T-helper 17 cell (primary cell): ENCODE measurements around the gene ATP4A. TPM values are rescaled to one million over a fixed set of nuclear protein-coding genes. Genes with fewer than 3 reads are reported as not detected.

Experiments
- ATAC-seq: fragments of 150-1000 bp; cut with Tn5 transposase; 2 replicates; pipeline ENCODE4 v1.10.0; 2021; ENCODE audit warnings: mild to moderate bottlenecking, moderate library complexity
- DNase-seq, 3 donors: peaks; one replicate each; pipeline versions ENCODE4 v3.0.0 to v3.0.0-alpha.2; 2020 to 2021
- H3K9me3 ChIP-seq: one replicate; pipeline ENCODE4 v1.7.0; 2013; ENCODE audit warnings: low read length, mild to moderate bottlenecking; ENCODE audit not compliant: control insufficient read depth, poor library complexity, severe bottlenecking
- H3K27ac Mint-ChIP-seq: one replicate; pipeline ENCODE4 v1.8.0; 2022; ENCODE audit warnings: mild to moderate bottlenecking, moderate library complexity, mixed read lengths
- H3K27me3 Mint-ChIP-seq: one replicate; pipeline ENCODE4 v1.8.0; 2022; ENCODE audit warnings: mixed read lengths
- H3K36me3 Mint-ChIP-seq: one replicate; pipeline ENCODE4 v1.8.0; 2022; ENCODE audit warnings: low read depth, mixed read lengths
- H3K4me1 Mint-ChIP-seq: one replicate; pipeline ENCODE4 v1.8.0; 2022; ENCODE audit warnings: mild to moderate bottlenecking, mixed read lengths
- H3K4me3 Mint-ChIP-seq: one replicate; pipeline ENCODE4 v1.8.0; 2022; ENCODE audit warnings: mild to moderate bottlenecking, moderate library complexity, mixed read lengths
- total RNA-seq, 4 donors: library from RNA in 2 of 4; stranded (reverse) in 2 of 4; gene quantifications; one replicate each; pipeline ENCODE4 v1.2.3 and lab custom pipeline; 2022 to 2026

ATP4A gene
- total RNA-seq, 2 donors from 2014 or later = not detected

GRCh38 chr19:35521124-35521743 is 42.2 kb downstream of the ATP4A start:
- no peak overlapping the region for H3K27ac Mint-ChIP-seq
- ATAC-seq (no peak), DNase-seq (no peak)
- H3K4me3 Mint-ChIP-seq = no peak overlapping the region
- H3K9me3 ChIP-seq = no peaks in the 10 kb centered on the region
- peaks cover 5% of the 10 kb centered on the region for H3K36me3 Mint-ChIP-seq
- H3K27me3 Mint-ChIP-seq = peaks cover 44% of the 10 kb centered on the region
- peaks cover 6% of the 10 kb centered on the region for H3K4me1 Mint-ChIP-seq

GRCh38 chr19:35519291-35519690 is 44.2 kb downstream of the ATP4A start:
- peaks cover 48% of the 10 kb centered on the region for H3K27me3 Mint-ChIP-seq
- peak overlapping the region; percentile 72 for H3K27ac Mint-ChIP-seq
- ATAC-seq (no peak), DNase-seq (no peak)
- no peak overlapping the region for H3K4me3 Mint-ChIP-seq
- H3K9me3 ChIP-seq = no peaks in the 10 kb centered on the region
- H3K36me3 Mint-ChIP-seq = peaks cover 5% of the 10 kb centered on the region
- H3K4me1 Mint-ChIP-seq = peaks cover 6% of the 10 kb centered on the region

GRCh38 chr19:35518313-35518712 is 45.1 kb downstream of the ATP4A start:
- no peaks in the 10 kb centered on the region for H3K9me3 ChIP-seq
- Mint-ChIP-seq H3K4me3 (no peak overlapping the region), H3K27ac (no peak overlapping the region), H3K4me1 (peaks cover 6% of the 10 kb centered on the region), H3K36me3 (peaks cover 5% of the 10 kb centered on the region), H3K27me3 (peaks cover 45% of the 10 kb centered on the region)
- no peak for DNase-seq
- no peak for ATAC-seq

- H3K9me3 ChIP-seq = no peaks in the 10 kb centered on the region
- no peak for ATAC-seq
- peaks cover 48% of the 10 kb centered on the region for H3K27me3 Mint-ChIP-seq
Measured at GRCh38 chr19:35517342-35517741, 46.1 kb downstream of the ATP4A start.

GRCh38 chr19:35516310-35516709 is 47.1 kb downstream of the ATP4A start:
- ATAC-seq (no peak), DNase-seq (no peak)
- H3K4me1 Mint-ChIP-seq = peaks cover 6% of the 10 kb centered on the region
- H3K27ac Mint-ChIP-seq = no peak overlapping the region
- peaks cover 51% of the 10 kb centered on the region for H3K27me3 Mint-ChIP-seq
- H3K9me3 ChIP-seq = no peaks in the 10 kb centered on the region
- no peak overlapping the region for H3K4me3 Mint-ChIP-seq
- peaks cover 5% of the 10 kb centered on the region for H3K36me3 Mint-ChIP-seq

More at GRCh38 chr19:35517342-35517741, 46.1 kb downstream of the ATP4A start:
- Mint-ChIP-seq H3K36me3 (peaks cover 5% of the 10 kb centered on the region), H3K4me1 (peaks cover 6% of the 10 kb centered on the region), H3K4me3 (no peak overlapping the region), H3K27ac (no peak overlapping the region)
- no peak for DNase-seq

- no peak for ATAC-seq
- no peak overlapping the region for H3K4me3 Mint-ChIP-seq
Measured at GRCh38 chr19:35514282-35514809, 49.1 kb downstream of the ATP4A start.

GRCh38 chr19:35513628-35514281 is 49.7 kb downstream of the ATP4A start, which contains the start of gene DMKN:
DMKN (minus strand) TSS chr19:35513649; CDS start chr19:35513475, 174 bp downstream.
- no peak for ATAC-seq
- peaks cover 41% of the 10 kb centered on the region for H3K27me3 Mint-ChIP-seq
- peaks cover 12% of the 10 kb centered on the region for H3K4me1 Mint-ChIP-seq

More at GRCh38 chr19:35514282-35514809, 49.1 kb downstream of the ATP4A start:
- H3K9me3 ChIP-seq = no peaks in the 10 kb centered on the region
- Mint-ChIP-seq H3K36me3 (peaks cover 2% of the 10 kb centered on the region), H3K27me3 (peaks cover 44% of the 10 kb centered on the region), H3K4me1 (peaks cover 11% of the 10 kb centered on the region), H3K27ac (no peak overlapping the region)
- no peak for DNase-seq

GRCh38 chr19:35512831-35513627 is 50.4 kb downstream of the ATP4A start:
- ATAC-seq = no peak
- DNase-seq = no peak
- no peak overlapping the region for H3K4me3 Mint-ChIP-seq
- H3K9me3 ChIP-seq = no peaks in the 10 kb centered on the region
- no peak overlapping the region for H3K27ac Mint-ChIP-seq
- peaks cover 2% of the 10 kb centered on the region for H3K36me3 Mint-ChIP-seq
- peaks cover 12% of the 10 kb centered on the region for H3K4me1 Mint-ChIP-seq
- peaks cover 43% of the 10 kb centered on the region for H3K27me3 Mint-ChIP-seq

More at GRCh38 chr19:35513628-35514281, 49.7 kb downstream of the ATP4A start, which contains the start of gene DMKN:
- no peak for DNase-seq
- Mint-ChIP-seq H3K4me3 (no peak within 1 kb of the TSS), H3K27ac (no peak within 1 kb of the TSS), H3K36me3 (peaks cover 2% of the 10 kb centered on the region)
- no peaks in the 10 kb centered on the region for H3K9me3 ChIP-seq

- peak overlapping the region; percentile 59 for H3K4me3 Mint-ChIP-seq
Measured at GRCh38 chr19:35511337-35511736, 52.1 kb downstream of the ATP4A start.

GRCh38 chr19:35510626-35510964 is 52.9 kb downstream of the ATP4A start:
- no peaks in the 10 kb centered on the region for H3K36me3 Mint-ChIP-seq
- H3K27me3 Mint-ChIP-seq = peaks cover 48% of the 10 kb centered on the region
- H3K9me3 ChIP-seq = no peaks in the 10 kb centered on the region
- H3K27ac Mint-ChIP-seq = peak overlapping the region; percentile 80
- no peak for ATAC-seq
- peak overlapping the region; percentile 78 for H3K4me3 Mint-ChIP-seq
- H3K4me1 Mint-ChIP-seq = peaks cover 14% of the 10 kb centered on the region
- DNase-seq = no peak

More at GRCh38 chr19:35511337-35511736, 52.1 kb downstream of the ATP4A start:
- Mint-ChIP-seq H3K36me3 (no peaks in the 10 kb centered on the region), H3K4me1 (peaks cover 12% of the 10 kb centered on the region), H3K27ac (no peak overlapping the region), H3K27me3 (peaks cover 44% of the 10 kb centered on the region)
- ATAC-seq = no peak
- no peaks in the 10 kb centered on the region for H3K9me3 ChIP-seq
- no peak for DNase-seq

- Mint-ChIP-seq H3K36me3 (no peaks in the 10 kb centered on the region), H3K4me1 (peaks cover 14% of the 10 kb centered on the region), H3K27me3 (peaks cover 50% of the 10 kb centered on the region), H3K27ac (peak overlapping the region; percentile 80), H3K4me3 (peak overlapping the region; percentile 78)
- ATAC-seq (peak; percentile 80), DNase-seq (peak; percentile 53 to 70 (median 63))
- no peaks in the 10 kb centered on the region for H3K9me3 ChIP-seq
Measured at GRCh38 chr19:35509861-35510625, 53.4 kb downstream of the ATP4A start.

GRCh38 chr19:35509018-35509652 is 54.3 kb downstream of the ATP4A start:
- peaks cover 11% of the 10 kb centered on the region for H3K4me1 Mint-ChIP-seq
- no peaks in the 10 kb centered on the region for H3K36me3 Mint-ChIP-seq
- peak overlapping the region; percentile 78 for H3K4me3 Mint-ChIP-seq
- H3K27me3 Mint-ChIP-seq = peaks cover 50% of the 10 kb centered on the region
- H3K9me3 ChIP-seq = no peaks in the 10 kb centered on the region
- ATAC-seq = peak; percentile 72
- H3K27ac Mint-ChIP-seq = peak overlapping the region; percentile 80
- no peak for DNase-seq
